Fibroblast of lung (primary cell): ENCODE measurements around the gene ZFYVE28. TPM values are rescaled to one million over a fixed set of nuclear protein-coding genes. Genes with fewer than 3 reads are reported as not detected.

Source experiments
- DNase-seq, 2 donors: peaks; one replicate each; pipeline versions ENCODE4 v3.0.0 to v3.0.0-alpha.2; 2010; ENCODE audit warnings: low read depth in 2 of 2
- H2AFZ ChIP-seq: 2 replicates; pipeline ENCODE4 v1.5.1; 2012; ENCODE audit warnings: low read length, control low read depth, inconsistent platforms
- H3K27ac ChIP-seq: 2 replicates; pipeline ENCODE4 v1.5.1; 2011; ENCODE audit warnings: low read length, control low read depth; ENCODE audit not compliant: insufficient read depth
- H3K27me3 ChIP-seq: 2 replicates; pipeline ENCODE4 v1.5.1; 2011; ENCODE audit warnings: mild to moderate bottlenecking, low read length; ENCODE audit not compliant: control insufficient read depth, insufficient read depth
- H3K36me3 ChIP-seq: 2 replicates; pipeline ENCODE4 v1.5.1; 2011; ENCODE audit warnings: low read length; ENCODE audit not compliant: control insufficient read depth, insufficient read depth
- H3K4me1 ChIP-seq: 2 replicates; pipeline ENCODE4 v1.5.1; 2011; ENCODE audit warnings: low read length; ENCODE audit not compliant: control insufficient read depth, insufficient read depth; ENCODE audit errors: extremely low read depth
- H3K4me2 ChIP-seq: 2 replicates; pipeline ENCODE4 v1.5.1; 2011; ENCODE audit warnings: low read length, control low read depth; ENCODE audit not compliant: insufficient read depth; ENCODE audit errors: extremely low read depth
- H3K4me3 ChIP-seq, 4 experiments: fragments of 200-600 bp in 1 of 4; sonication (generic) in 1 of 4; replicated peaks in 1 of 4; 2 replicates each; pipeline ENCODE4 v1.5.1; 2011 to 2016; ENCODE audit warnings: low read length in 4 of 4, low read depth in 3 of 4, mild to moderate bottlenecking in 3 of 4, control low read depth in 2 of 4, inconsistent platforms in 1 of 4, mixed read lengths in 1 of 4; ENCODE audit not compliant: insufficient read depth in 1 of 4; ENCODE audit errors: control extremely low read depth in 1 of 4
- H3K79me2 ChIP-seq: 2 replicates; pipeline ENCODE4 v1.5.1; 2012; ENCODE audit warnings: mild to moderate bottlenecking, low read length, inconsistent platforms; ENCODE audit not compliant: control insufficient read depth, insufficient read depth
- H3K9ac ChIP-seq: 2 replicates; pipeline ENCODE4 v1.5.1; 2011; ENCODE audit warnings: mild to moderate bottlenecking, low read length, control low read depth; ENCODE audit not compliant: insufficient read depth
- H3K9me3 ChIP-seq: 2 replicates; pipeline ENCODE4 v1.5.1; 2012; ENCODE audit warnings: low read depth, low read length; ENCODE audit not compliant: control insufficient read depth, insufficient read depth
- H4K20me1 ChIP-seq: 2 replicates; pipeline ENCODE4 v1.5.1; 2011; ENCODE audit warnings: low read length; ENCODE audit not compliant: control insufficient read depth, insufficient read depth; ENCODE audit errors: extremely low read depth
- CTCF ChIP-seq, 2 donors: IDR thresholded peaks in 1 of 2; conservative IDR thresholded peaks in 1 of 2; 1 replicate in 1 of 2; 2 replicates in 1 of 2; pipeline ENCODE4 v1.5.1; 2011 to 2012; ENCODE audit warnings: low read length in 2 of 2, control low read depth in 1 of 2, inconsistent platforms in 1 of 2, low read depth in 1 of 2, mild to moderate bottlenecking in 1 of 2
- EZH2 ChIP-seq: IDR thresholded peaks from 2 replicates; pipeline ENCODE4 v1.5.1; 2012; ENCODE audit warnings: low read length, control low read depth, mild to moderate bottlenecking; ENCODE audit errors: missing control alignments
- polyA plus RNA-seq, 2 donors: library from polyadenylated mRNA; depleted of rRNA in 1 of 2; stranded (reverse) in 1 of 2; unstranded in 1 of 2; fragments of >200 nt; gene quantifications; 2 replicates each; pipeline ENCODE4 v1.2.1, GENCODE V29; 2011 to 2012; ENCODE audit warnings: missing spikeins in 1 of 2
- total RNA-seq: library from RNA; depleted of rRNA; stranded (reverse); fragments of >200 nt; gene quantifications from 2 replicates; pipeline ENCODE4 v1.2.1, GENCODE V29; 2014

ZFYVE28 gene
- total and polyA plus RNA-seq, 2 donors (not counting 1 experiment from before 2014, with no cell fraction given) = 2.4 to 11.6 TPM

- Histone ChIP-seq H3K4me3 (no peak overlapping the region), H3K9ac (no peak overlapping the region), H4K20me1 (peaks cover 2% of the 10 kb centered on the region), H3K4me1 (no peaks in the 10 kb centered on the region), H3K36me3 (no peaks in the 10 kb centered on the region), H3K27me3 (no peaks in the 10 kb centered on the region), H3K79me2 (no peaks in the 10 kb centered on the region), H3K27ac (no peak overlapping the region), H3K9me3 (no peaks in the 10 kb centered on the region), H3K4me2 (no peak overlapping the region), H2AFZ (no peak overlapping the region)
- DNase-seq = peak in 1 of 2 donors; percentile 27
- TF ChIP-seq EZH2 (no peak), CTCF (conservative IDR thresholded peaks at IDR 0.05 in 1 of 2, IDR thresholded peaks at IDR 0.05 in 1 of 2; ENCODE audit: low read depth in 1 of 2, low read length in 2 of 2) (peak; percentile 30 to 51)
These were observed 64.3 kb downstream of the ZFYVE28 start for GRCh38 chr4:2354118-2354517.

- Histone ChIP-seq H3K4me1 (no peaks in the 10 kb centered on the region), H3K9ac (no peak overlapping the region), H2AFZ (no peak overlapping the region), H3K4me2 (no peak overlapping the region), H3K9me3 (no peaks in the 10 kb centered on the region), H4K20me1 (peaks cover 2% of the 10 kb centered on the region), H3K36me3 (no peaks in the 10 kb centered on the region), H3K79me2 (no peaks in the 10 kb centered on the region), H3K4me3 (no peak overlapping the region), H3K27me3 (no peaks in the 10 kb centered on the region), H3K27ac (no peak overlapping the region)
- no peak for DNase-seq
- no peak for TF ChIP-seq CTCF (conservative IDR thresholded peaks at IDR 0.05 in 1 of 2, IDR thresholded peaks at IDR 0.05 in 1 of 2; ENCODE audit: low read depth in 1 of 2, low read length in 2 of 2)
- TF ChIP-seq EZH2 = no peak
These were observed 65.0 kb downstream of the ZFYVE28 start for GRCh38 chr4:2353222-2354107.

- Histone ChIP-seq H3K4me2 (no peak overlapping the region), H4K20me1 (peaks cover 2% of the 10 kb centered on the region), H3K79me2 (no peaks in the 10 kb centered on the region), H3K4me1 (no peaks in the 10 kb centered on the region), H3K9me3 (no peaks in the 10 kb centered on the region), H3K27me3 (no peaks in the 10 kb centered on the region), H3K27ac (no peak overlapping the region), H3K4me3 (no peak overlapping the region), H2AFZ (no peak overlapping the region), H3K36me3 (no peaks in the 10 kb centered on the region), H3K9ac (no peak overlapping the region)
- DNase-seq = no peak
- no peak for TF ChIP-seq EZH2
These were observed 65.7 kb downstream of the ZFYVE28 start for GRCh38 chr4:2352729-2353221.
